NB4 (cell line): Measurements from ENCODE around the gene VAV2.

ENCODE experiments used
- DNase-seq: peaks from one replicate; pipeline ENCODE4 v3.0.0; 2010; ENCODE audit warnings: low read depth
- H3K4me3 ChIP-seq: one replicate; pipeline ENCODE4 v1.5.1; 2011; ENCODE audit warnings: mild to moderate bottlenecking, low read depth, low read length, moderate library complexity
- MAX ChIP-seq: IDR thresholded peaks from 2 replicates; pipeline ENCODE4 v1.6.1; 2011; ENCODE audit warnings: low read depth, low read length
- MYC ChIP-seq: IDR thresholded peaks from 2 replicates; pipeline ENCODE4 v1.6.1; 2011; ENCODE audit warnings: low read depth, low read length
- POLR2A ChIP-seq: IDR thresholded peaks from 2 replicates; pipeline ENCODE4 v1.6.1; 2011; ENCODE audit warnings: mild to moderate bottlenecking; ENCODE audit not compliant: insufficient read length; ENCODE audit errors: extremely low read depth
- TF ChIP-seq, protein P1 (sequence below): IDR thresholded peaks from one replicate; pipeline ENCODE4 v1.5.1; 2012; ENCODE audit warnings: low read depth, low read length

VAV2 gene

DNA sequence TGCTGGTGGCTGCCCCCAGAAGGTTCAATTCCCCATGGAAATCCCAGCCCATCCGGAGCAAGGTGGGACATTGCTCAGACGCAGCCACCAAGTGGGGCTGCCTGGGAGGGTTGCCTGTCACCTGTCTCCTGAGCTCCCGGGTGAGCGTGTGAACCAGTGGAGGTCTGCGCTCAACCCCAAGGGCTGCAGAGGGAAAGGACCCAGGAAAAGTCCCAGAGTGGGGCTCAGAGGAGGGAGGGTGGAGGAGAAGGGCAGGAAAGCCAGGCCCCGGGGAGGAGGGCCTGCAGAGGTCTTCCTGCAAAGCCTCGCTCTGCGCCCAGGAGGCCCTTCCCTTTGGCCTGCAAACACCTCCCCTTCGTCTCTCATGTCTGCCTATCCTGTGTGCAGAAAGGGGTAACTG is 134.5 kb downstream of the VAV2 start:
- no peak for DNase-seq
- TF ChIP-seq MAX (no peak), MYC (no peak), POLR2A (no peak)
- TF ChIP-seq, protein P1, sequence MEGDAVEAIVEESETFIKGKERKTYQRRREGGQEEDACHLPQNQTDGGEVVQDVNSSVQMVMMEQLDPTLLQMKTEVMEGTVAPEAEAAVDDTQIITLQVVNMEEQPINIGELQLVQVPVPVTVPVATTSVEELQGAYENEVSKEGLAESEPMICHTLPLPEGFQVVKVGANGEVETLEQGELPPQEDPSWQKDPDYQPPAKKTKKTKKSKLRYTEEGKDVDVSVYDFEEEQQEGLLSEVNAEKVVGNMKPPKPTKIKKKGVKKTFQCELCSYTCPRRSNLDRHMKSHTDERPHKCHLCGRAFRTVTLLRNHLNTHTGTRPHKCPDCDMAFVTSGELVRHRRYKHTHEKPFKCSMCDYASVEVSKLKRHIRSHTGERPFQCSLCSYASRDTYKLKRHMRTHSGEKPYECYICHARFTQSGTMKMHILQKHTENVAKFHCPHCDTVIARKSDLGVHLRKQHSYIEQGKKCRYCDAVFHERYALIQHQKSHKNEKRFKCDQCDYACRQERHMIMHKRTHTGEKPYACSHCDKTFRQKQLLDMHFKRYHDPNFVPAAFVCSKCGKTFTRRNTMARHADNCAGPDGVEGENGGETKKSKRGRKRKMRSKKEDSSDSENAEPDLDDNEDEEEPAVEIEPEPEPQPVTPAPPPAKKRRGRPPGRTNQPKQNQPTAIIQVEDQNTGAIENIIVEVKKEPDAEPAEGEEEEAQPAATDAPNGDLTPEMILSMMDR = no peak
- no peak overlapping the region for H3K4me3 ChIP-seq

DNA sequence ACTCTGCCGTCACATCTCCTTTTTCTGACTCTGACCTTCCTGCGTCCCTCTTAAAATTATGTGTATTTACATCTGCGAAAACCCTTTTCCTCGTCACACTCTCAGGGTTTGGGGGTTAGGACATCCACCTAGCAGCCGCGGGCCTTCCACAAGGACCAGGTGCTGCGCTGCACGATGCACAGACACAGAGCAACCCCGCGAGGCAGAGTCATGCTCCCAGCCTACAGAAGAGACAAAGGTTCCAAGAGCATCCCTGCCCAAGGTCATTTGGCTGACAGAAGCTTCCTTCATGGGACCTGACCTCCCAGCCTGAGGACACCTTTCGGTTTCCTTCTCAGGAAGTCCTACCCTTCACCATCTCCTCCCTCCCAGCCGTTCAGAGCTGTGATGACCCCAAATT is 135.3 kb downstream of the VAV2 start:
- TF ChIP-seq POLR2A = no peak
- TF ChIP-seq, protein P1 = no peak
- no peak for TF ChIP-seq MYC
- TF ChIP-seq MAX = no peak
- DNase-seq = no peak
- H3K4me3 ChIP-seq = no peak overlapping the region

- TF ChIP-seq, protein P1 = no peak
- TF ChIP-seq POLR2A (no peak), MAX (peak; percentile 87), MYC (peak; percentile 73; the same call in 1 of the 2 replicates)
- peak; percentile 87 for DNase-seq
- no peak overlapping the region for H3K4me3 ChIP-seq
Observed at GRCh38 chr9:133855802-133856521, 136.2 kb downstream of the VAV2 start.

DNA sequence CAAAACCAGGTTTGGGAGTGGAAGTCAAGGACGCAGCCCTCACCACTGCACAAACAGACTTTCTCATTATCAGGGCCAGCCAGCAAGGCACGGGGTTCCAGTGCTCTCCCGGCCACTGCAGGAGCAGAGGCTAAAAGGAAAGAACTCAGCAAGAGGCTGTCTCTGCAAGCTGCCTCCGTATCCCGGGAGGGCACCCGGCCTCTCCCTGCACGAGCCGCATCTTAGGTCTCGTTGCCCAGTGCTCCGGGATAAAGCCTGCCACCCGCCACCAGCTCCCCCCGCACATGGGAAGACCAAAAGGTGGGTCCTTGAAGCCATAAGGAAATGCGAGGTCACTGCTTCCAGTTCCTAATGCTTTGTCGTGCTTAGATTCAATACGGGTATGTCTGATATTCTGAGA is 136.8 kb downstream of the VAV2 start:
- TF ChIP-seq MAX (no peak), POLR2A (no peak), MYC (no peak)
- TF ChIP-seq, protein P1 = no peak
- no peak for DNase-seq
- no peak overlapping the region for H3K4me3 ChIP-seq

- TF ChIP-seq POLR2A (no peak), MAX (no peak), MYC (no peak)
- TF ChIP-seq, protein P1 = no peak
- DNase-seq = no peak
- H3K4me3 ChIP-seq = no peak overlapping the region
Observed at GRCh38 chr9:133854765-133855164, 137.4 kb downstream of the VAV2 start.
